NCI-H774 (cell line): ENCODE data around the gene PDRG1.
"Not testable (repeated sequence)": the region's sequence is repeated elsewhere in the genome, so short reads cannot be mapped to it uniquely, and the experiment has no call there.

Source experiments
- DNase-seq: peaks from one replicate; lab custom pipeline; 2025; lab: John Stamatoyannopoulos, UW

Gene PDRG1

DNA sequence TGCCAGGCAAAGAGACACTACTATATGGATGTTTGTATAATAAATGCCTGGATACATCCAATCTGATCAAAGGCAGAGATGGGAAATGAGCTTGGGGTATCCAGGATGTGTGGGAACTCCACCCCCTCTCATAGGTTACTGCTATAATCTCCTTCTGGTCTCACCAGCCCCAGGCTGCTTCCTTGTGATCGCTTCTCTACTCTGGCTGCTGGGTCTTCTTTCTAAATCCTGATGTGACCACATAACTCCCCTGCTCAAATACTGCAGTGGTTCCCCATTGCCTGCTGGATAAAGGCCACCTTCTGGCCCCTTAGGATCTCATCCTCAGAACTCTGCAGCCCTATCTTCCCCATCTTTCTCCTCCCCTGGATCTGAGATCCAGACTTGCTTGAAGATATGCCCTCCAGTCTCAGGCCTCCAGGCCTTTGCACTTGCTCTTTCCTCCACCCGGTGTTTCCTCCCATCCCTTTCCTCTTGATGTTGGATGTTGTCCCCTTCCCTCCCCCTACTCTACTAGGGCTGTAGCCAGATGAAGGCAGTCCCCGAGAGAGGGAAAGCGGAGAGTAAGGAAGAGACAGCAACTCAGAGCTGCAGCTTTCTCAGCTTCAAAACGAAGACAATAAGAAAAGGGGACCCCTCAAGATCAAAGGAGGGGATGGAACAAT is 15.3 kb upstream of the PDRG1 start:
- no peak for DNase-seq

DNA sequence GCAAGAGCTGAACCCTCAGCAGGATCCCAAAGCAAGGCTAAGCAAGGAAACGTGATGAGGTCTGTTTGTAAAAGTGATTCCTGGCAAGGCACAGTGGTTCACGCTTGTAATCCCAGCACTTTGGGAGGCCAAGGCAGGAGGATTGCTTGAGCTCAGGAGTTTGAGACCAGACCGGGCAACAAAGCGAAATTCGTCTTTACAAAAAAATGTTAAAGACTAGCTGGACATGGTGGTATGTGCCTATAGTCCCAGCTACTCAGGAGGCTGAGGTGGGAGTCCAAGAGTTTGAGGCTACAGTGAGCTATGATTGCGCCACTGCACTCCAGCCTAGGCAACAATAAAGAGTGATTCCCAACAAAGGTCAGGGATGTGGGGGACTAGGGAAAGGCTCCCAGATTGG is 12.0 kb upstream of the PDRG1 start:
- no peak for DNase-seq

DNA sequence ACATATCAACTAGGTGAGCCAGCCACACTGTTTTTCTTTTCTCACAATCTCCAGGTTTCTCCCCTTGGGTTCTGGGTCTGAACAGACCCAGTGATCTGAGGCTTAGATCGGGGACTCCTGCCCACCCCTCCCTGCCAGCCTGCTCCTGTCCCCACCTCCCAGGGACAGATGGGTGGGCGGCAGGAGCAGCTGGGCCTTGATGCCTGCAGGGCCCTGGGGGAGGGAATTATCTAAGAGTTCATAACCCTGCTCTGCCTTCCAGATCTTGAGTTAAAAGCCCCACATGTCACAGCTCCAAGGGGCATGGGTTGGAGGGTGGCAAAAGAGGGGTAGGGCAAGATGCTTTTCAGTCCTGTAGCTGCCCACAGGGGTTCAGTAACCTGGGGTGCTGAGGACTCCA is 10.9 kb upstream of the PDRG1 start:
- DNase-seq: no peak

DNA sequence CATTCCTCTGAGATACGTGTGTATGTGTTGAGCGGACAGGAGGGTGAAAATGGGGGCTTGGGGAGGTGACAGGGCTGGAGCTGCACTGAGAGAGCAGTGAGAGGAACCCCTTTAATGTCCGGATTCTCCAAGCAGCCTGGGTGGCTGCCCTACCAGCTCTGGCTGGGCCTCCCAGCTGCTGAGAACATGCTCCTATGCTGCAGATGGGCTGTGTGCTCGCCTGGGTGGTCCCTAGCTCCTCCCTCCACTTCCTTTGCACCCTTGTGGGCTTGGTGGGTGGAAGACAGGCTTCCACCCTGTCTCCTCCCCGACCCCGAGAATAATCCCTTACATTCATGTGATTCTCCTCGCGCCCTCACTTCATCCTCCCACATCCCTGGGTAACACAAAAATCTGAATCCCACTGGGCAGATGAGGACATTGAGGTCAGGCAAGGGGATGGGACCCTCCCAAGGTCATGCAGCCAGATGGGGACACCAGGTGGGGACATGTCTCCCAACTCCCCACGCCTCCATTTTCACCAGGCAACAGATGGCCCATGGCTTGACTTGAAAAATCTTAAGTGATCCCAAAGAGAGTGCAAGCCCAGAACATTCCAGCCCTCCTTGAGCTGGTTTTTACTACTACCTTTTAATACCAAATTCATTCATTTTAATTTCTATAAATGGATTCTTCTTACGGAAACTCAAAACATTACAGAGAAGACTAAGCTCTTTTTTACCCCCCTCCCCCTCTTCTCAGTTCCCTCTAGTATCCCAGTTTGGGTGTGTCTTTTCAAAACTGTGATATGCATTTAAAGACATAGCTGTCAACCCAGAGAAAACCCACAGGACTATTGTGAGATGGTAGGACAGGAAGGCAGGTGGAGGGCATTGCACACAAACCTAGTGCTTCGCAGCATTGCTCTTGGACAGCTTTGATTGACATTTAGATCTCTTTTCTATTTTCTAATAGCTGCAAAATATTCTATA is 5.0 kb upstream of the PDRG1 start:
- DNase-seq: no peak

DNA sequence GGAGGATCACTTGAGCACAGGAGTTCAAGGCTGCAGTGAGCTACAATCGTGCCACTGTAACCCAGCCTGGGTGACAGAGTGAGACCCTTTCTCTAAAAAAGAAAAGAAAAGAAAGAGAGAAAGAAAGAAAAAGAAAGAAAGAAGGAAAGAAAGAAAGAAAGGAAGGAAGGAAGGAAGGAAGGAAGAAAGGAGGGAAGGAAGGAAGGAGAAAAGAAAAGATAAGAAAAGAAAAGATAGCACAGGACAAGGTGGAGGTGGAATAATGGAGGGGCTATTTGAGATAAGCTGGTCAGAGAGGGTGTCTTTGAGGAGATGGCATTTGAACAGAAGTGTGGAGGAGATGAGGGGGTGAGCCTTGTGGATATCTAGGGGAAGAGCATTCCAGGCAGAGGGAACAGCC is 2.7 kb upstream of the PDRG1 start:
- no peak for DNase-seq

DNA sequence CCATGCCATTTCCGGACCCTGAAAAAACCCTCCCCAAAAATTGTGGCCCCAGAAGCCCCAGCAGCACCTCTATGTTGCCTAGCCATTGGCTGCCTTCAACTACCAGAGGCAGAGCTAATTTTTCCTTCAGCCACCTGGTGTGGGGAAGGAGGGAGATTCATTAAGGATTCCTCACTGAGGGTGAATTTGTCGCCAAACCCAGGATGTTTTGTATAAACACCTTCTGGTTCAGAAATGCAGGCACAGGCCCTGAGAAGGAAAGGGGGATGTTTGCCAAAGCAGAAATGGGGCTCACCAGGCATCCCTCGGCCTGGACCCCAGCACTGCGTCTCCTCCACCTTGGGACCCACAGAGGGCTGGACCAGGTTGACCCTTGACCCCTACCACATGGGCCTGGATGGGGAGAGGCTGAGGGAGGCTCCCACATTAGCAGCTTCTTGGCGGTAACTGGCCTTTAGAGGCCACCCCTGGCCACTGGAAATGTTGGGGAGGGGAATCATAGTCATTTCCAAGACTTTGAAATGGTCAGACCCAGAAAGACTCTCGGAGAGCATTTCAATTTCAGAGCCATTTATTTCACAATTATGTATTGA is 1.8 kb upstream of the PDRG1 start:
- DNase-seq: no peak

DNA sequence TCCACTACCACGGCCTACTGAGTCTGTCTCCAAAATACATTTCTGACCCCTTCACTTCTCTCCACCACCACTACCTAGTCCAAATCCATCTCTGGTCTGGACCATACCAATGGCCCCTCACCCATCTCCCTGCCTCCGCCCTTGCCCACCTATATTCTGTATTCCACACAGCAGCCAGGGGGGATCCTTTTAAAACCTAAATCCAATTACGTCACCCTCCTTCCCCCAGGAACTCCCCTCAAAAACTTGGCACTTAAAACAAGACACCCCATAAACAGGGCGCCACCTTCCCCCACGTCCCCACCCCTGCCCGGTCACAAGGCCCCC is 680 bp downstream of the PDRG1 start:
- DNase-seq: no peak

DNA sequence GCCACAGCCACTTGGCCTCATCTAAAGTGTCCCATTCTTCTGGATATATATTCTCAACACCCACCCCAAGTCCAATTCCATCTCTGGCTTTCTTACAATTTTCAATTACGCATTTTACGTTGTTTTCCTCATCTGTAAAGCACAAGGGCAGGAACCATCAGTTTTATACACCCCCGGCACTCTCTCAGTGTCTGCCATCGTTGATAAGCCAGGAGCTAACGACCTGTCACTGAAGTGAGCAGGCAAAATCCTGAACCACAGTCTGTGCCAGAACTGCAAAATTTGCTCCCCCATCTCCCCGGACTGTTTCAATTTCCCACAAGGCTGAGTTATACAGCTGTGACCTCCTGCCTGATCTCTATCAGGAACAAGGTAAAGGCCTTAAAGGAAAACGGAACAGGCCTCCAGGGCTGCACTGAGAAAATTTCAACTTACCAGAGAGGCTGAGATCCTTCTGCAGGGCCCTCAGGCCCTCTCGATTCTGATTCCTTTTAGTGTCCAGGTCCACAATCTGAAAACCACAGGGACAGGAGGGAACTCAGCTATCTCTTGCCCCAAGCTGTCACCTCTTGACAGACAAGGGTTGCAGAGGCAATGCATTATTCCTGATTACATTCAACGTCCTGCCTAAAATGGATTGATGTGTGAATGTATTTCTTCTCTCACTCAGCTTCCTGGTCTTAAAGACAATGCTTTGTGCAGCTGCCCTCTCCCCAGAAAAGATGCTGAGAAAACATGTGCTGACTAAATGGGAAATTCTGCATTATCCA is 1.8 kb downstream of the PDRG1 start:
- DNase-seq: no peak

DNA sequence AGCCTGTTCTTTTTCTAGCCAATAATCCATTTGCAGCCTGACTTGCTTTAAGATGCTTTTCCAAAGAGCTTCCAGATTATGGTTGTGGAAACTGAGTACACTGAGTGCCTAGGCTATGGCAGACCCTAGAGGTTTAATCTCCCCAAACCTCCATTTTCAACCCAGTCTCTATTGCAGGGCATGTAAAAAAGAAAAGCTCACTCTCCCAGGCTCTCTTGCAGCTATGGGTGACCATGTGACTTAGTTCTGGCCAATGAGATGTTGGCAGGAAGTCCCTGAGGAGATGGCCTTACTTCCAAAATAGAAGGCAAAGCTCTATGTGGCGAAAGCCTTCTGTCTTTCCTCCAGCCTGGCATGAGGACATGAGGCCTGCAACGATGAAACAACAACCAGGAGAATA is 3.8 kb downstream of the PDRG1 start:
- no peak for DNase-seq

DNA sequence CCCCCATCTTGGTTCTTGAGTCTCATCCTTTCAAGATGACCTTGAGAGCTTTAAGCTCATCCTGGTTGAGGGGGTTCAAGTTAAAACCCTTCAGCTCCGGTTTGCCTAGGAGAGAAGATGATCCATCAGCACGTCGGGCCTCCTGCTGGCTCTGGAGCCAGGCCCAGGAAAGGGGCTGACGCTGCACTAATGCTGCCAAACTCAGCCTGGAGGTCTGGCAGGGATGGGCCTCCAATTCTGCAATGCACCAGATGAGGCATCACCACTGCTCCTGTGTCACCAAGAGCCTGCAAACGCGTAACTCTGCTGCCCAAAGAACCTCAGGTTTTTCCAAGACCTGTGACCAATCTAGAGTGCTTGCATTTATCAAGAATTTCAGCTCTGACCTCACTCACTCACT is 6.1 kb downstream of the PDRG1 start:
- DNase-seq: no peak

DNA sequence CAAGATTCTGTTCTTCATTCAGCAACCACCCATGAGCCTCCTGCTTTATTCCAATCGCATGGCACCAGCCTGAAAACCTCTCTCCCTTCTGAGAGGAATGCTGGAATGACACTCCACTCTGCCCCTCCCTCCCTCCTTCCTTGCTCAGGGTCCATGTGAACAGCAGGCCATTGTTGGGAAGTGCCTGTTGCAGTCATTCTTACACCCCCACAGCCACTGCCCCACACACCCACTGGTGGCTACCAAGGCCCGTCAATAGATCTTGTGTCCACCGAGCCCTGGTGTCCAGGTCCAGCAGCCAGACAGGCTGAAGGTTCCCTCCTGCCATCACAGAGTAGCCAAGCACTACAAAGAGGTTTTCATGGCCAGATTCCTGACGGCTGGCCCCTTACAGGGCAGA is 6.5 kb downstream of the PDRG1 start:
- DNase-seq: no peak

DNA sequence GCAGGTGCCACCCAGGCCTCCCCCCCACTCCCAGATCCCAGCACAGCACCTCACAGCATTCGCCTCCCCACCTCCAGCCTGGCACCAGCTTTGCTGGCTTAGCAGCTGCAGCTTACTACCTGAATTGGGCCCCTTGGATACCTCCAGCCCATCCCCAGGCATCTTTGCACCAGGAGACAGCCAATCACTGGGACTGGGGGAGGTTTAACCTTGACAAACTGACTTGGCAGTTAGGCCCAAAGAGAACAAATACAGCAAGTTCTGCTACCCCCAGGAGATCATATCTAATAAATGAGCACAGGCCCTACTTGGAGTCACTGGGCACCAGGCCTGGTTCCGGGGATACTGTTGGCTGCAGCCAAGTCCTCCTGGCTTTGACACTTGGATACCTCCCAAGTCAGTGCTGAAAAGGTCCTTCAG is 8.8 kb downstream of the PDRG1 start:
- DNase-seq: no peak

DNA sequence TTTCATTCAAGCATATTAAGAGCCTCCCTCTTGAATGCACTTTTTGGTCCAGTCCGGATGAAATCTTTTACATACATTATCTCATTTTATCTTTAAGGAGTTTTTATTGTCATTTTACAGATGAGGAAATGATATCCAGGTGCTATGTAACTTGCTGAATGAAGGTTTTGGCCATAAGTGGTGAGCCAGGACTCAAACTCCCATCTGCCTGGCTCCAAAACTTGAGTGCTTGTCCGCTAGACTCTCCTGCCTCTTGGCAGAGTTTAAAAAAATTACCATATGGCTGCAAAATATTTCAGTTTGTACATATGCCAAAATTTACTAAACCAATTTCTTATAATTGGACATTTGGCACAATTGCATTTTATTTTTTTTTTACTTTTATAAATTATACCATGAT is 12.2 kb downstream of the PDRG1 start:
- no peak for DNase-seq

DNA sequence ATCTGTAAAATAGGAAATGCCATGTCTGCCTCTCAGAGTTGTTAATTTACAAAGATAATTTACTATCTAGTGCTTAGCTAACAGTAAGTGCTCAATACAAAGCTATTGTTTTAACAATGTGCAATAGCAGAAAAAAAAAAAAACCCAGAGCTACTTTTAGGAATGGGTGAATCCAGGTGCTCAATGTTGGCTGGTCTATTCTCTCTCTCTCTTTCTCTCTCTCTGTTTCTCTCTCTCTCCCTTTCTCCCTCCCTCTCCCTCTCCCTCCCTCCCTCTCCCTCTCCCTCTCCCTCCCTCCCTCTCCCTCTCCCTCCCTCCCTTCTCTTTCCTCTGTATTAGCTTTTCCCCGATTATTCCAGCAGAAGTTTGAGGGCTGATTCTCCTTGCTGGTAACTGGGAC is 14.0 kb downstream of the PDRG1 start:
- DNase-seq: no peak

DNA sequence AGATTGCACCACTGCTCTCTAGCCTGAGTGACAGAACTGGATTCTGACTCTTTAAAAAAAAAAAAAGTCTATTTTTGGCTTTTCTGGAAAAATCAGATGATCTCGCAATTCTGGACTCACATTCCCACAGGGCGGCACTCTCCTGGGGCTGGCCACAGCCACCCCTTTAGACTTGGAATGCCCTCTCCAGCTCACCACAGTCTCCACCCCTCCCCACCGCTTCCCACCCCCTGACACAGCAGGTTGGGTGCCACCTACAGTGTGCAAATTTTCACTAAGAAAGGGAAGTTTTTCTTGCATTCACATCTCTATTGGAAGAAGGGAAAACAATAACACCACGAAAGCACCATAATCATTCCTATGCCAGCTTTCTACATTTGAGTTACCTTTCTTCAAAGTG is 15.4 kb downstream of the PDRG1 start:
- DNase-seq: no peak

DNA sequence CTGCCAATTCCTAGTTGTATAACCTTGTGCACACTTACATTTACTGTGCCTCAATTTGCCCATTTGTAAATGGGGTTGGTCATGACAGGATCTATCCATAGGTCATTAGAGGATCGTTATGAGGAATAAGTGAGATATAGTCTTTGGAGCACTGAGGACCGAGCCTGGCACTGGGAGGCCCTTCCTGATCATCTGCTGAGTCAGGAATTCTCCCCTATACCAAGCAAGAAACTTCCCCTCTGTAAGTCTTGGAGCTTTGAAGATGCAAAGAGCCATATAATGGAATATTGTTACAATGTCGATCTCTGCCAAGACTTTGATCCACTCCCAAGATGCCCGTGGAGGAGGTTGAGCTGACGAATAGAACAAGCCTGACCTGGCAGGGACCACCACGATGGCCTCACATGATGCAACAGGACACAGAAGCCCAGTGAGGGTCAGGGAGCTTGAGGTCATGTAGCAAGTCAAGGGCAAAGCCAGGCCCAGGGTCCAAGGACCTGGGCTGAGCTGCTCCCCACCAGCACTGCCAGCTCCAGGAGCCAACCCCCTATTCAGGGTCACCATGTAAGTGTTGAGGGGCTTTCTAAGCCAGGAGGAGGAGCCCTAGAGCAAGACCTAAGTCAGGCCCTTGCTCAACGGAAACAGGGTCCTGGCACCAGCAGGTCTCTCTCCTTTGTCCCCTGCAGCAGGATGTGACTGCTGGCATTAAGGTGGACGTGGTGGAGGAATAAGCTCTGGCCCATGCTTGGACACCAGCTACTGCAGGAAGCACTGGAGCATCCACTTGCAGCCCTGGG is 16.7 kb downstream of the PDRG1 start:
- DNase-seq: no peak

DNA sequence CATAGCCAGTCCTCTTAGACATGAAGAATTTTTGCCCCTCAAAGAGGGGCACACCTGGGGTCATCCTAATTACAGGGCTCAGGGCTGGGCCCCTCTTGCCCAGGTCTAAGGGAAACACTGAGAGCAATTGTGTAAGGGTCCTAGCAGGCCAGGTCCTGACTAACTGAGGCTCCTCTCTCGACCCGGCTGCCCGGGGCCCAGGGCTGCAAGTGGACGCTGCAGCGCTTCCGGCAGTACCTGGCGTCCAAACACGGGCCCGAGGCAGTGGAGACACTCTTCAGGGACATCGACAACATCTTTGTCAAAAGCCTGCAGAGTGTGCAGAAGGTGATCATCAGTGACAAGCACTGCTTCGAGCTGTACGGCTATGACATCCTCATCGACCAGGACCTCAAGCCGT is 17.4 kb downstream of the PDRG1 start:
- DNase-seq: no peak

DNA sequence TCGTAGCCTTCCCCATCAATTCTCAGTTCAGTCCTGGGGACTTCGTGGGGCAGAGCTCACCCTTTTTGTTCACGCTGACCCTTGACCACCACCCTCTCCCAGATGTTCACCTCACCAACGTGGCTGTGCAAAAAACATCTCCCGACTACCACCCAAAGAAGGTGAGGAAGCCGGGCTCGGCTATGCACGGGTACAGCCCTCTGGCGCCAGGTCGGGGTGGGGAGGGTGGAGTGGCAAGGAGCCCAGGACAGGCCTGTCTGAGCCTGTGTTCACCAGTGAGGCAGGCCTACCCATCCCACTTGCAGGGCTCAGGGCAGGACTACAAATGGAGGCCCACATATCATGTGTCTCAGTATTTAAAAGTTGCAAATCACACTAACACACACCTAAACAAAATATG is 18.1 kb downstream of the PDRG1 start:
- no peak for DNase-seq

DNA sequence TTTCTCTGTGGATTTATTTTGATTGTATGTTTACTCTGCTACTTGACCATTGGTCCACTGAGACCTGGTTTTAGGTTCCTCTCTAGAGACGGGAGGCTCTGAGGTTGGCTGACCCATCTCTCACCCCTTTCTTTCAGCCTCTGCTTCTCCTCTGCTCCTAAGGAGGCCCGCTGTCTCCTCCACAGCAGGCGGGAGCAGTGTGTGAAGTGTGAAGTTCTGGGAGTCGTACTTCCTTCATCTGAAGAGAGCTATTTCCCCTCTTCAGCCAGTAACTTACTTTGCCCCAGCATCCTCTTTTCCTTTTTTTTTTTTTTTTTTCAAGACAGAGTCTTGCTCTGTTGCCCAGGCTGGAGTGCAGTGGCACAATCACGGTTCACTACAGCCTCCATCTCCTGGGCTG is 21.1 kb downstream of the PDRG1 start:
- no peak for DNase-seq

DNA sequence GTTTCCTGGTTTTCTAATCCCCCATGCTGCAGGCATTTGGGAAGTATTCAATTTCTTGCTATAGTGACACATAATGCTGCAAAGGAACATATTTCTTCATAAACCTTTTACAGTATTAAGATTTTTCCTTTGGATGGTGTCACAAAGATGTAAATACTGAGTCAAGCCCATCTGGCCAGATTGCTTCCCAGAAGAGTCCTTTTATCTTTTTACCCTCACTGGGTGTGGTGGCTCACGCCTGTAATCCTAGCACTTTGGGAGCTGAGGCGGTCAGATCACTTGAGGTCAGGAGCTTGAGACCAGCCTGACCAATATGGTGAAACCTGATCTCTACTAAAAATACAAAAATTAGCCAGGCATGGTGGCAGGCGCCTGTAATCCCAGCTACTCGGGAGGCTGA is 22.2 kb downstream of the PDRG1 start:
- not testable (repeated sequence) for DNase-seq

DNA sequence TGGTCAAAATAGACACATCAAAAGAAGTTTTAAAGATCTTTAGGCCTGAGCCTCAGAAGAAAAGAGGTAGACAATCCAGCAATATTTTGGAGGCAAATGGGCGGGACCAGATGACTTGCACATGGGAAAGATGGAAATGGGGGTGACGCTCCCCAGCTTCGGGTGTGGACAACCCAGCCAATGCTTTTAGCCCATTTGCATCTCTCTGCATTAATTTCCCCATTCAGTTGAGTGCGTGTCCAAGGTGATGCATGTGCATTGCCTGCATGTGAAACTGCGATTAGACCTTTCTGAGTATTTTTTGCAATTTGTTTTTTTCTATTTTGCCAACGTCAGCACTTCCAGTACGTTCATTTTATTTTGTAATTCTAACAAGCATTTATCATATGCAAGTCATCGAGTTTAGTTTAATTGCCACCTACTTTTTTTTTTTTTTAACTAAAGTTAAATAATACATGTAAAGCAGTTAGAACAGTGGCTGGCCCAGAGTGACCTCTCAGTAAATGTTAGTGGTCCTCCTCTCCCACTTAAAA is 24.2 kb downstream of the PDRG1 start:
- DNase-seq: peak; percentile 55
